ACHN (cell line): ENCODE data around the gene TOPORS.
A peak's percentile ranks its signal among the peaks of the same experiment; 100 is the strongest.
"Not testable (repeated sequence)": the region's sequence is repeated elsewhere in the genome, so short reads cannot be mapped to it uniquely, and the experiment has no call there.

Experiments
- DNase-seq: peaks from one replicate; pipeline ENCODE4 v3.0.0-alpha.2; 2015
- in situ Hi-C: cut with HindIII; loops from 2 replicates; pipeline ENCODE4 v1.10.0; 2017; ENCODE audit warnings: low sequenced_read_pairs, low pct_ligation_motif_present, low pct_unique_long_range_greater_than_20kb

The TOPORS gene

GRCh38 chr9:32571969-32572899 is 19.8 kb upstream of the TOPORS start:
- in situ Hi-C loops = no loop called here
- peak; percentile 82 for DNase-seq

- DNase-seq = no peak
- in situ Hi-C loops = no loop called here
Measured at GRCh38 chr9:32570262-32570661, 17.9 kb upstream of the TOPORS start.

- in situ Hi-C loops = no loop called here
- DNase-seq = no peak
Measured at GRCh38 chr9:32566770-32567169, 14.4 kb upstream of the TOPORS start.

- in situ Hi-C loops = no loop called here
- DNase-seq = no peak
Measured at GRCh38 chr9:32565967-32566366, 13.6 kb upstream of the TOPORS start.

GRCh38 chr9:32558408-32558934 is 6.1 kb upstream of the TOPORS start:
- in situ Hi-C loops = no loop called here
- DNase-seq = no peak

GRCh38 chr9:32554591-32554990 is 2.2 kb upstream of the TOPORS start:
- in situ Hi-C loops = no loop called here
- no peak for DNase-seq

GRCh38 chr9:32554107-32554506 is 1.7 kb upstream of the TOPORS start:
- in situ Hi-C loops = no loop called here
- DNase-seq = no peak

GRCh38 chr9:32551276-32552051 is 922 bp downstream of the TOPORS start:
- in situ Hi-C loops = no loop called here
- DNase-seq = peak; percentile 42

- peak; percentile 90 for DNase-seq
- in situ Hi-C loops = no loop called here
Measured at GRCh38 chr9:32550562-32551275, 1.7 kb downstream of the TOPORS start.

GRCh38 chr9:32550150-32550561 is 2.2 kb downstream of the TOPORS start:
- in situ Hi-C loops = no loop called here
- DNase-seq = peak; percentile 39

GRCh38 chr9:32548213-32548612 is 4.2 kb downstream of the TOPORS start:
- DNase-seq, in situ Hi-C loops: not testable (repeated sequence)

GRCh38 chr9:32545884-32546283 is 6.5 kb downstream of the TOPORS start:
- DNase-seq = no peak
- in situ Hi-C loops = no loop called here

GRCh38 chr9:32543047-32543446 is 9.3 kb downstream of the TOPORS start:
- in situ Hi-C loops = no loop called here
- DNase-seq = no peak

GRCh38 chr9:32533816-32534215 is 18.6 kb downstream of the TOPORS start:
- in situ Hi-C loops = no loop called here
- DNase-seq = no peak

- DNase-seq = no peak
- in situ Hi-C loops = no loop called here
Measured at GRCh38 chr9:32533336-32533735, 19.1 kb downstream of the TOPORS start.

- no peak for DNase-seq
- in situ Hi-C loops = no loop called here
Measured at GRCh38 chr9:32526707-32527048, 25.7 kb downstream of the TOPORS start.

- in situ Hi-C loops = no loop called here
Measured at GRCh38 chr9:32526041-32526706, 26.2 kb downstream of the TOPORS start, which contains the start of gene RIGI. Gene RIGI, minus strand, starts transcription at chr9:32526196. Its CDS starts 30 bp downstream, at chr9:32526166.

GRCh38 chr9:32525709-32526030 is 26.7 kb downstream of the TOPORS start:
- DNase-seq = no peak
- in situ Hi-C loops = no loop called here

More at GRCh38 chr9:32526041-32526706, 26.2 kb downstream of the TOPORS start, which contains the start of gene RIGI:
- peak; percentile 95 for DNase-seq
